Endodermal cell (in vitro differentiated cells): ENCODE measurements around the gene LMAN1L. TPM values are rescaled to one million over a fixed set of nuclear protein-coding genes. Genes with fewer than 3 reads are reported as not detected.

Source experiments
- DNase-seq: peaks from one replicate; pipeline ENCODE4 v3.0.0-alpha.2; 2017
- H3K27ac ChIP-seq: 2 replicates; pipeline ENCODE4 v1.5.1; 2013; ENCODE audit warnings: mild to moderate bottlenecking, low read depth, low read length, moderate library complexity
- H3K27me3 ChIP-seq: 2 replicates; pipeline ENCODE4 v1.6.1; 2013; ENCODE audit warnings: mild to moderate bottlenecking, low read length, moderate library complexity; ENCODE audit not compliant: insufficient read depth, control insufficient read depth, poor library complexity, severe bottlenecking
- H3K36me3 ChIP-seq: 2 replicates; pipeline ENCODE4 v1.7.0; 2013; ENCODE audit warnings: mild to moderate bottlenecking, low read length, moderate library complexity; ENCODE audit not compliant: control insufficient read depth, insufficient read depth
- H3K4me1 ChIP-seq: one replicate; pipeline ENCODE4 v1.7.0; 2013; ENCODE audit warnings: low read length; ENCODE audit not compliant: control insufficient read depth, insufficient read depth
- H3K4me3 ChIP-seq: 2 replicates; pipeline ENCODE4 v1.5.1; 2013; ENCODE audit warnings: mild to moderate bottlenecking, low read length, moderate library complexity
- H3K9ac ChIP-seq: 2 replicates; pipeline ENCODE4 v1.6.1; 2013; ENCODE audit warnings: mild to moderate bottlenecking, low read length, moderate library complexity; ENCODE audit not compliant: poor library complexity, severe bottlenecking; ENCODE audit errors: extremely low read depth
- H3K9me3 ChIP-seq: 2 replicates; pipeline ENCODE4 v1.6.1; 2013; ENCODE audit warnings: mild to moderate bottlenecking, low read length, moderate library complexity; ENCODE audit not compliant: control insufficient read depth
- H3K27ac Mint-ChIP-seq: 2 replicates; pipeline ENCODE4 v1.8.0; 2020; ENCODE audit warnings: mixed read lengths
- H3K27me3 Mint-ChIP-seq: 2 replicates; pipeline ENCODE4 v1.8.0; 2021; ENCODE audit warnings: mild to moderate bottlenecking, mixed read lengths; ENCODE audit not compliant: insufficient read depth
- H3K36me3 Mint-ChIP-seq: 2 replicates; pipeline ENCODE4 v1.8.0; 2020; ENCODE audit warnings: low read depth, mixed read lengths
- H3K4me1 Mint-ChIP-seq: 2 replicates; pipeline ENCODE4 v1.8.0; 2020; ENCODE audit warnings: mixed read lengths
- H3K4me3 Mint-ChIP-seq: 2 replicates; pipeline ENCODE4 v1.8.0; 2020; ENCODE audit warnings: mild to moderate bottlenecking, moderate library complexity, mixed read lengths
- H3K9me3 Mint-ChIP-seq: 2 replicates; pipeline ENCODE4 v1.8.0; 2020; ENCODE audit warnings: mild to moderate bottlenecking, mixed read lengths
- WGBS, 2 experiments: methylation state at CpG; one replicate each; pipeline versions ENCODE4 v1.1.5 to v1.1.7; 2013; ENCODE audit warnings: missing lambda C conversion rate in 2 of 2, mixed read lengths in 1 of 2; ENCODE audit not compliant: insufficient coverage in 1 of 2, insufficient read length in 1 of 2; 5-methylcytosine and 5-hydroxymethylcytosine counted together
- total RNA-seq, 2 donors: library from RNA; stranded (reverse); fragmentation: NEBNext Ultra II Directional in 1 of 2; extraction: Animal tissue kit (Norgen Biotek cat#: 25700) in 1 of 2; gene quantifications; 2 replicates in 1 of 2; 3 replicates in 1 of 2; pipeline ENCODE4 v1.2.1, GENCODE V29; 2021
- TF ChIP-seq, protein P1 (sequence below): fragments of 200-600 bp; sonication (generic); conservative IDR thresholded peaks from 2 replicates; pipeline ENCODE4 v1.5.0; 2021; ENCODE audit warnings: antibody characterized with exemption, mild to moderate bottlenecking

Gene LMAN1L
- total RNA-seq, 2 donors from 2014 or later = not detected

DNA sequence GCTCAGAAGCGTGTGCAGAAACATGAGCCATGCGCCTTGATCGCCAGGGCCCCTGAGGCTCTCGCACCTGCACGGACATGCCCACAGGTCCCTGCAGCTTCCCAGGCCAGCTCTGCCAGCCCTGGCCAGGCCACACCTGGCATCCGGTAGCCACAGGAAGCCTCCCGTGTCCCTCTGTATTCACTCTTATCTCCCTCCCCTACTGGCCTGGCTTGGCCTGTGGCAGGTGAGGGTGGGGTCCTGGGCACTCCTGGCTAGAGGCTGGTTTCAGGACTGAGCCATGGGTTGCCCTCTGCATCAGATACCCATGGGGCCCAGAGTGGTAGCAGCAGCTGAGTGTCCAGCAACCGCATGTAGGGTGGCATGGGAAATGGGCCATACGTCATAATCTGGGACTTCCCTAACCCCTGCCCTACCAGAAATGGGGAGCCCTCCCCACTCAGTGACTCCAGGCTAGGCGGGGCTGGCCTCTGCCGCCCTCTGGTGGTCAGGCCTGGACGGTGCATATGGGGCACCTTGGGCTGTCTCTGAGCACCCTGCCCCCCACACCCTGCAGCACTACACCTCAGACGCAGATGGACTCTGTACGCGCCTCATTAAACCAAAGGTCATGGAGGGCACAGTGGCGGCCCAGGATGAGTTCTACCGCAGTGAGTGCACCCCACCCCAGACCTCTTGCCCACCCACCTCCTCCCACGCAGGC, 12.6 kb upstream of the LMAN1L start:
- no peak overlapping the region for H3K4me3 ChIP-seq
- no peak overlapping the region for H3K9ac ChIP-seq
- Mint-ChIP-seq H3K4me1 (peaks cover 3% of the 10 kb centered on the region), H3K36me3 (peaks cover 38% of the 10 kb centered on the region), H3K27me3 (no peaks in the 10 kb centered on the region), H3K9me3 (no peaks in the 10 kb centered on the region), H3K4me3 (no peak overlapping the region), H3K27ac (no peak overlapping the region)
- TF ChIP-seq, protein P1, sequence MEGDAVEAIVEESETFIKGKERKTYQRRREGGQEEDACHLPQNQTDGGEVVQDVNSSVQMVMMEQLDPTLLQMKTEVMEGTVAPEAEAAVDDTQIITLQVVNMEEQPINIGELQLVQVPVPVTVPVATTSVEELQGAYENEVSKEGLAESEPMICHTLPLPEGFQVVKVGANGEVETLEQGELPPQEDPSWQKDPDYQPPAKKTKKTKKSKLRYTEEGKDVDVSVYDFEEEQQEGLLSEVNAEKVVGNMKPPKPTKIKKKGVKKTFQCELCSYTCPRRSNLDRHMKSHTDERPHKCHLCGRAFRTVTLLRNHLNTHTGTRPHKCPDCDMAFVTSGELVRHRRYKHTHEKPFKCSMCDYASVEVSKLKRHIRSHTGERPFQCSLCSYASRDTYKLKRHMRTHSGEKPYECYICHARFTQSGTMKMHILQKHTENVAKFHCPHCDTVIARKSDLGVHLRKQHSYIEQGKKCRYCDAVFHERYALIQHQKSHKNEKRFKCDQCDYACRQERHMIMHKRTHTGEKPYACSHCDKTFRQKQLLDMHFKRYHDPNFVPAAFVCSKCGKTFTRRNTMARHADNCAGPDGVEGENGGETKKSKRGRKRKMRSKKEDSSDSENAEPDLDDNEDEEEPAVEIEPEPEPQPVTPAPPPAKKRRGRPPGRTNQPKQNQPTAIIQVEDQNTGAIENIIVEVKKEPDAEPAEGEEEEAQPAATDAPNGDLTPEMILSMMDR = peak; percentile 97
- H3K4me1 ChIP-seq = no peaks in the 10 kb centered on the region
- no peaks in the 10 kb centered on the region for H3K27me3 ChIP-seq
- 50 to 69% methylated on average over 5 to 18 of the region's 18 CpGs for WGBS, 2 experiments
- H3K9me3 ChIP-seq = no peaks in the 10 kb centered on the region
- peaks cover 50% of the 10 kb centered on the region for H3K36me3 ChIP-seq
- peak; percentile 93 for DNase-seq
- no peak overlapping the region for H3K27ac ChIP-seq

DNA sequence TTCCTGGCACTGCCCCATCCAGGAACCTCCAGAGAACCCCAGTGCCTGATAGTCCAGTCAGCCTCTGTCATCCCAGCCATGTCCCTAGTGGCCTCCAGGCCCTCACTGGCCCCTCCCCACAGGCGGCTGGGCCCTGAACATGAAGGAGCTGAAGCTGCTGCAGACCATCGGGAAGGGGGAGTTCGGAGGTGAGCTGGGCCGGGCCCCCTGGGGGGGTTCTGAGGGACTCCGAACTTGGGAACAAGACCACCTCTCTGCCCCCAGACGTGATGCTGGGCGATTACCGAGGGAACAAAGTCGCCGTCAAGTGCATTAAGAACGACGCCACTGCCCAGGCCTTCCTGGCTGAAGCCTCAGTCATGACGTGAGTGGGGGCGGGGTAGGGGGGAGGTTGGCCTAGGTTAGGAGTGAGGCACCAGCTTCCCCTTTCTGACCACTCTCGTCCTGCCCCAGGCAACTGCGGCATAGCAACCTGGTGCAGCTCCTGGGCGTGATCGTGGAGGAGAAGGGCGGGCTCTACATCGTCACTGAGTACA, 12.0 kb upstream of the LMAN1L start:
- H3K36me3 ChIP-seq = peaks cover 50% of the 10 kb centered on the region
- Mint-ChIP-seq H3K4me1 (peaks cover 3% of the 10 kb centered on the region), H3K4me3 (no peak overlapping the region), H3K27me3 (no peaks in the 10 kb centered on the region), H3K27ac (no peak overlapping the region), H3K36me3 (peaks cover 38% of the 10 kb centered on the region), H3K9me3 (no peaks in the 10 kb centered on the region)
- H3K4me3 ChIP-seq = no peak overlapping the region
- 88 to 91% methylated on average over 15 to 20 of the region's 20 CpGs for WGBS, 2 experiments
- H3K27me3 ChIP-seq = no peaks in the 10 kb centered on the region
- DNase-seq = no peak
- no peak overlapping the region for H3K9ac ChIP-seq
- TF ChIP-seq, protein P1 = no peak
- no peak overlapping the region for H3K27ac ChIP-seq
- H3K4me1 ChIP-seq = no peaks in the 10 kb centered on the region
- H3K9me3 ChIP-seq = no peaks in the 10 kb centered on the region

DNA sequence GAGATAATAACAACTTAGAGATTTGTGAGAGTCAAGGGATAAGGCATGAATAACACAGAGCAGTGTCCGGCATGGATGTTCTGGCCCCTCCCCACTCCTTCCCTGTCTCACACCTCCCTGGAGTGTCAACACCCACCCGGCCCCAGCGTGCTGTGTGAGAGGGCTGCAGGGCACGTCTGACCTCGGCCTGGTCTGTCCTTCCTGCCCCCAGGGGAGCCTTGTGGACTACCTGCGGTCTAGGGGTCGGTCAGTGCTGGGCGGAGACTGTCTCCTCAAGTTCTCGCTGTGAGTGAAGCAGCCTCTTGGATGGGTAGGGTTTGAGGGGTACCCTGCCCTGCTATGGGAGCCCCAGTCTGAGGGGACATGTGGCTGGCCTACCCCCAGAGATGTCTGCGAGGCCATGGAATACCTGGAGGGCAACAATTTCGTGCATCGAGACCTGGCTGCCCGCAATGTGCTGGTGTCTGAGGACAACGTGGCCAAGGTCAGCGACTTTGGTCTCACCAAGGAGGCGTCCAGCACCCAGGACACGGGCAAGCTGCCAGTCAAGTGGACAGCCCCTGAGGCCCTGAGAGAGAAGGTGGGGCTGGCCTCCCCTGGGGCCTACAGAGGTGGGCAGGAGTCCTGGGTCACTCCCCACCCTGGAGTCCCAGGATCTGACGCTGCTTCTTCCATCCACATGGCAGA, 11.2 kb upstream of the LMAN1L start:
- WGBS, 2 experiments = 88 to 92% methylated on average over 14 to 18 of the region's 18 CpGs
- no peak overlapping the region for H3K27ac Mint-ChIP-seq
- no peaks in the 10 kb centered on the region for H3K27me3 Mint-ChIP-seq
- Histone ChIP-seq H3K4me3 (no peak overlapping the region), H3K36me3 (peaks cover 50% of the 10 kb centered on the region), H3K9me3 (no peaks in the 10 kb centered on the region), H3K27ac (no peak overlapping the region), H3K9ac (no peak overlapping the region), H3K4me1 (no peaks in the 10 kb centered on the region), H3K27me3 (no peaks in the 10 kb centered on the region)
- no peak overlapping the region for H3K4me3 Mint-ChIP-seq
- DNase-seq = no peak
- peaks cover 3% of the 10 kb centered on the region for H3K4me1 Mint-ChIP-seq
- TF ChIP-seq, protein P1 = no peak
- H3K9me3 Mint-ChIP-seq = no peaks in the 10 kb centered on the region
- H3K36me3 Mint-ChIP-seq = peaks cover 35% of the 10 kb centered on the region
